HCT116 (cell line): ENCODE results near the gene SERINC5. TPM values are rescaled to one million over a fixed set of nuclear protein-coding genes. Genes with fewer than 3 reads are reported as not detected.
"Not testable (repeated sequence)": the region's sequence is repeated elsewhere in the genome, so short reads cannot be mapped to it uniquely, and the experiment has no call there.

Experiments used
- ATAC-seq: fragments of 200-7000 bp; cut with Tn5 transposase; 2 replicates; pipeline ENCODE4 v1.9.1; 2020; ENCODE audit warnings: mild to moderate bottlenecking, moderate library complexity
- BruUV-seq: library from RNA; stranded (reverse); fragments of 400-500 nt; replicated peaks from 2 replicates; lab custom pipeline; 2021; lab: Mats Ljungman, UMichigan
- CTCF ChIA-PET: fragments of 300-600 bp; sonication (Branson Sonifier 250); formaldehyde crosslinking; loops from one replicate; lab custom pipeline; 2021; ENCODE audit warnings: antibody characterized with exemption; lab: Charles Lee
- POLR2A ChIA-PET: fragments of 300-600, 350-600 bp; sonication (Branson Sonifier 250); formaldehyde crosslinking; loops from one replicate; lab custom pipeline; 2021; ENCODE audit warnings: antibody characterized with exemption; lab: Charles Lee
- RAD21 ChIA-PET, 2 experiments: fragments of 300-600 bp; sonication (Branson Sonifier 250); formaldehyde crosslinking; loops; one replicate each; lab custom pipeline; 2023; ENCODE audit warnings: low total read pairs in 2 of 2; ENCODE audit not compliant: uncharacterized antibody in 2 of 2, unreplicated experiment in 2 of 2, low non-redundant PET in 1 of 2; lab: Charles Lee
- DNase-seq: peaks from one replicate; pipeline ENCODE4 v3.0.0-alpha.2; 2010; ENCODE audit warnings: low read depth, low spot score
- H2AFZ ChIP-seq: fragments of 200-600 bp; shearing (Covaris generic), sonication (generic); 2 replicates; pipeline ENCODE4 v1.6.1; 2017; ENCODE audit warnings: low read depth, mixed run types, mixed read lengths, antibody characterized with exemption, low read length; ENCODE audit not compliant: poor library complexity, severe bottlenecking
- H3K27ac ChIP-seq: 2 replicates; pipeline ENCODE4 v1.5.1; 2012; ENCODE audit warnings: low read depth, low read length
- H3K27me3 ChIP-seq: fragments of 200-600 bp; sonication (generic); 2 replicates; pipeline ENCODE4 v1.6.1; 2016; ENCODE audit warnings: mixed run types, low read length, mixed read lengths; ENCODE audit not compliant: insufficient read depth
- H3K36me3 ChIP-seq, 2 experiments: fragments of 200-500 bp in 1 of 2; fragments of 200-600 bp in 1 of 2; sonication (Bioruptor generic) in 1 of 2; sonication (generic) in 1 of 2; 2 replicates each; pipeline versions ENCODE4 v1.5.1 to v1.6.1; 2014 to 2016; ENCODE audit warnings: low read length in 2 of 2, inconsistent platforms in 1 of 2, mixed read lengths in 1 of 2, mixed run types in 1 of 2; ENCODE audit not compliant: insufficient read depth in 2 of 2, control insufficient read depth in 1 of 2
- H3K4me1 ChIP-seq, 2 experiments: fragments of 200-600 bp in 1 of 2; sonication (generic) in 1 of 2; 2 replicates each; pipeline versions ENCODE4 v1.5.1 to v1.6.1; 2012 to 2017; ENCODE audit warnings: low read length in 2 of 2, inconsistent platforms in 1 of 2, mild to moderate bottlenecking in 1 of 2, mixed read lengths in 1 of 2, mixed run types in 1 of 2, moderate library complexity in 1 of 2; ENCODE audit not compliant: insufficient read depth in 2 of 2, control insufficient read depth in 1 of 2
- H3K4me2 ChIP-seq: fragments of 200-600 bp; sonication (generic); 2 replicates; pipeline ENCODE4 v1.6.1; 2017; ENCODE audit warnings: mixed run types, low read length, mixed read lengths
- H3K4me3 ChIP-seq, 2 experiments: fragments of 200-600 bp in 1 of 2; sonication (generic) in 1 of 2; replicated peaks in 1 of 2; 2 replicates each; pipeline ENCODE4 v1.5.1; 2011 to 2016; ENCODE audit warnings: low read length in 2 of 2, control low read depth in 1 of 2, low read depth in 1 of 2, mild to moderate bottlenecking in 1 of 2, mixed read lengths in 1 of 2, mixed run types in 1 of 2
- H3K79me2 ChIP-seq: fragments of 200-600 bp; sonication (generic); 2 replicates; pipeline ENCODE4 v1.6.1; 2017; ENCODE audit warnings: mild to moderate bottlenecking, mixed run types, low read length, moderate library complexity, mixed read lengths; ENCODE audit not compliant: insufficient read depth
- H3K9ac ChIP-seq: fragments of 200-600 bp; sonication (generic); 2 replicates; pipeline ENCODE4 v1.6.1; 2016; ENCODE audit warnings: low read length, mixed read lengths
- H3K9me2 ChIP-seq: fragments of 200-600 bp; sonication (generic), shearing (Covaris generic); 2 replicates; pipeline ENCODE4 v1.6.1; 2017; ENCODE audit warnings: mixed run types, mild to moderate bottlenecking, moderate library complexity; ENCODE audit not compliant: insufficient read depth
- H3K9me3 ChIP-seq, 2 experiments: fragments of 200-500 bp in 1 of 2; fragments of 200-600 bp in 1 of 2; sonication (Bioruptor generic) in 1 of 2; sonication (generic) in 1 of 2; 2 replicates each; pipeline ENCODE4 v1.6.1; 2014 to 2017; ENCODE audit warnings: low read length in 2 of 2, mixed read lengths in 2 of 2, inconsistent platforms in 1 of 2, low read depth in 1 of 2, mild to moderate bottlenecking in 1 of 2, mixed run types in 1 of 2, moderate library complexity in 1 of 2; ENCODE audit not compliant: control insufficient read depth in 1 of 2, insufficient read depth in 1 of 2
- H4K20me1 ChIP-seq: fragments of 200-600 bp; sonication (generic), shearing (Covaris generic); 2 replicates; pipeline ENCODE4 v1.6.1; 2017; ENCODE audit warnings: mixed run types, mild to moderate bottlenecking, moderate library complexity; ENCODE audit not compliant: insufficient read depth
- ATF3 ChIP-seq: IDR thresholded peaks from 2 replicates; pipeline ENCODE4 v1.6.1; 2012
- EZH2 ChIP-seq: fragments of 200-600 bp; sonication (generic); IDR thresholded peaks from 2 replicates; pipeline ENCODE4 v1.6.1; 2017; ENCODE audit warnings: antibody characterized with exemption, mixed run types
- FOSL1 ChIP-seq: IDR thresholded peaks from 2 replicates; pipeline ENCODE4 v1.6.1; 2012; ENCODE audit warnings: low read depth
- ZBTB33 ChIP-seq: IDR thresholded peaks from 2 replicates; pipeline ENCODE4 v1.6.1; 2011; ENCODE audit warnings: mild to moderate bottlenecking, low read length, moderate library complexity; ENCODE audit not compliant: insufficient replicate concordance; ENCODE audit errors: extremely low read depth
- ZFX ChIP-seq: fragments of 450-650 bp; IDR thresholded peaks from 2 replicates; pipeline ENCODE4 v1.6.1; 2017
- intact Hi-C: fragments of 100-400 bp; cut with micrococcal nuclease; formaldehyde crosslinking; loops from 2 replicates; pipeline ENCODE4 v1.10.0; 2022
- total RNA-seq: library from RNA; stranded (reverse); gene quantifications from one replicate; pipeline ENCODE4 v1.2.1, GENCODE V29; 2021; ENCODE audit not compliant: unreplicated experiment
- TF ChIP-seq, protein P1 (sequence below), 3 experiments: fragments of 200-600 bp in 1 of 3; sonication (generic) in 1 of 3; IDR thresholded peaks in 2 of 3; conservative IDR thresholded peaks in 1 of 3; 2 replicates each; pipeline ENCODE4 v1.5.1; 2012 to 2017; ENCODE audit warnings: low read depth in 2 of 3, low read length in 2 of 3, antibody characterized with exemption in 1 of 3, borderline replicate concordance in 1 of 3, control low read depth in 1 of 3, mild to moderate bottlenecking in 1 of 3, mixed read lengths in 1 of 3, mixed run types in 1 of 3, moderate library complexity in 1 of 3; ENCODE audit not compliant: insufficient read depth in 1 of 3
- TF ChIP-seq, protein P2 (sequence below): IDR thresholded peaks from 2 replicates; pipeline ENCODE4 v1.6.1; 2012; ENCODE audit warnings: low read depth

SERINC5 gene
- total RNA-seq, 1 experiment from 2014 or later = 39.3 TPM

GRCh38 chr5:80114860-80115259 lies 141.0 kb downstream of the SERINC5 start:
- Histone ChIP-seq H3K4me2 (no peak overlapping the region), H2AFZ (no peak overlapping the region), H3K27ac (no peak overlapping the region), H3K9me2 (no peaks in the 10 kb centered on the region), H3K79me2 (no peaks in the 10 kb centered on the region), H3K36me3 (no peaks in the 10 kb centered on the region), H4K20me1 (no peaks in the 10 kb centered on the region), H3K9ac (no peak overlapping the region), H3K4me1 (no peaks in the 10 kb centered on the region), H3K9me3 (no peaks in the 10 kb centered on the region), H3K4me3 (no peak overlapping the region), H3K27me3 (no peaks in the 10 kb centered on the region)
- ChIA-PET RAD21 (no interaction called here), CTCF (no interaction called here), POLR2A (no interaction called here)
- ATAC-seq = no peak
- BruUV-seq = no TSS peak
- DNase-seq = no peak
- intact Hi-C loops = no loop called here
- TF ChIP-seq ATF3 = no peak
- TF ChIP-seq, protein P1, sequence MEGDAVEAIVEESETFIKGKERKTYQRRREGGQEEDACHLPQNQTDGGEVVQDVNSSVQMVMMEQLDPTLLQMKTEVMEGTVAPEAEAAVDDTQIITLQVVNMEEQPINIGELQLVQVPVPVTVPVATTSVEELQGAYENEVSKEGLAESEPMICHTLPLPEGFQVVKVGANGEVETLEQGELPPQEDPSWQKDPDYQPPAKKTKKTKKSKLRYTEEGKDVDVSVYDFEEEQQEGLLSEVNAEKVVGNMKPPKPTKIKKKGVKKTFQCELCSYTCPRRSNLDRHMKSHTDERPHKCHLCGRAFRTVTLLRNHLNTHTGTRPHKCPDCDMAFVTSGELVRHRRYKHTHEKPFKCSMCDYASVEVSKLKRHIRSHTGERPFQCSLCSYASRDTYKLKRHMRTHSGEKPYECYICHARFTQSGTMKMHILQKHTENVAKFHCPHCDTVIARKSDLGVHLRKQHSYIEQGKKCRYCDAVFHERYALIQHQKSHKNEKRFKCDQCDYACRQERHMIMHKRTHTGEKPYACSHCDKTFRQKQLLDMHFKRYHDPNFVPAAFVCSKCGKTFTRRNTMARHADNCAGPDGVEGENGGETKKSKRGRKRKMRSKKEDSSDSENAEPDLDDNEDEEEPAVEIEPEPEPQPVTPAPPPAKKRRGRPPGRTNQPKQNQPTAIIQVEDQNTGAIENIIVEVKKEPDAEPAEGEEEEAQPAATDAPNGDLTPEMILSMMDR (IDR thresholded peaks at IDR 0.05 in 2 of 3, conservative IDR thresholded peaks at IDR 0.05 in 1 of 3; ENCODE audit: borderline replicate concordance in 1 of 3, insufficient read depth in 1 of 3, low read depth in 2 of 3, low read length in 2 of 3) = no peak
- no peak for TF ChIP-seq EZH2
- TF ChIP-seq FOSL1 = no peak
- no peak for TF ChIP-seq ZBTB33
- no peak for TF ChIP-seq ZFX
- TF ChIP-seq, protein P2, sequence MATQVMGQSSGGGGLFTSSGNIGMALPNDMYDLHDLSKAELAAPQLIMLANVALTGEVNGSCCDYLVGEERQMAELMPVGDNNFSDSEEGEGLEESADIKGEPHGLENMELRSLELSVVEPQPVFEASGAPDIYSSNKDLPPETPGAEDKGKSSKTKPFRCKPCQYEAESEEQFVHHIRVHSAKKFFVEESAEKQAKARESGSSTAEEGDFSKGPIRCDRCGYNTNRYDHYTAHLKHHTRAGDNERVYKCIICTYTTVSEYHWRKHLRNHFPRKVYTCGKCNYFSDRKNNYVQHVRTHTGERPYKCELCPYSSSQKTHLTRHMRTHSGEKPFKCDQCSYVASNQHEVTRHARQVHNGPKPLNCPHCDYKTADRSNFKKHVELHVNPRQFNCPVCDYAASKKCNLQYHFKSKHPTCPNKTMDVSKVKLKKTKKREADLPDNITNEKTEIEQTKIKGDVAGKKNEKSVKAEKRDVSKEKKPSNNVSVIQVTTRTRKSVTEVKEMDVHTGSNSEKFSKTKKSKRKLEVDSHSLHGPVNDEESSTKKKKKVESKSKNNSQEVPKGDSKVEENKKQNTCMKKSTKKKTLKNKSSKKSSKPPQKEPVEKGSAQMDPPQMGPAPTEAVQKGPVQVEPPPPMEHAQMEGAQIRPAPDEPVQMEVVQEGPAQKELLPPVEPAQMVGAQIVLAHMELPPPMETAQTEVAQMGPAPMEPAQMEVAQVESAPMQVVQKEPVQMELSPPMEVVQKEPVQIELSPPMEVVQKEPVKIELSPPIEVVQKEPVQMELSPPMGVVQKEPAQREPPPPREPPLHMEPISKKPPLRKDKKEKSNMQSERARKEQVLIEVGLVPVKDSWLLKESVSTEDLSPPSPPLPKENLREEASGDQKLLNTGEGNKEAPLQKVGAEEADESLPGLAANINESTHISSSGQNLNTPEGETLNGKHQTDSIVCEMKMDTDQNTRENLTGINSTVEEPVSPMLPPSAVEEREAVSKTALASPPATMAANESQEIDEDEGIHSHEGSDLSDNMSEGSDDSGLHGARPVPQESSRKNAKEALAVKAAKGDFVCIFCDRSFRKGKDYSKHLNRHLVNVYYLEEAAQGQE = no peak
- TF ChIP-seq, all 23 proteins: peak for 0

- H3K27ac ChIP-seq, POLR2A ChIA-PET, intact Hi-C loops: not testable (repeated sequence)
These were observed 144.4 kb downstream of the SERINC5 start for GRCh38 chr5:80111376-80111990.

More at GRCh38 chr5:80111376-80111990, 144.4 kb downstream of the SERINC5 start:
- H3K9ac ChIP-seq, RAD21 ChIA-PET, H3K79me2 ChIP-seq, H3K4me3 ChIP-seq, H3K4me2 ChIP-seq, H3K36me3 ChIP-seq, CTCF ChIA-PET, H3K9me2 ChIP-seq, DNase-seq, ATAC-seq, H3K27me3 ChIP-seq, H3K4me1 ChIP-seq, H2AFZ ChIP-seq, H4K20me1 ChIP-seq, H3K9me3 ChIP-seq, BruUV-seq: not testable (repeated sequence)
